Ovary (tissue), 9 donors: ENCODE data around the gene KAT6B. TPM values are rescaled to one million over a fixed set of nuclear protein-coding genes. Genes with fewer than 3 reads are reported as not detected.
"Not testable (repeated sequence)": the region's sequence is repeated elsewhere in the genome, so short reads cannot be mapped to it uniquely, and the experiment has no call there.

ENCODE experiments used
- DNase-seq, 5 donors: peaks; one replicate each; pipeline ENCODE4 v3.0.0-alpha.2; 2019 to 2020
- H3K27ac ChIP-seq, 2 donors: fragments of 200-600 bp; one replicate each; pipeline versions ENCODE4 v1.5.1 to v1.8.0; 2019 to 2022
- H3K27me3 ChIP-seq: fragments of 200-600 bp; one replicate; pipeline ENCODE4 v1.8.0; 2022
- H3K36me3 ChIP-seq: fragments of 200-600 bp; sonication (generic); one replicate; pipeline ENCODE4 v1.5.1; 2019
- H3K4me1 ChIP-seq: one replicate; pipeline ENCODE4 v1.8.1; 2013; ENCODE audit warnings: mild to moderate bottlenecking, moderate library complexity; ENCODE audit not compliant: insufficient read depth
- H3K4me3 ChIP-seq: fragments of 200-600 bp; sonication (generic); one replicate; pipeline ENCODE4 v1.5.1; 2017
- H3K9me3 ChIP-seq, 2 donors: fragments of 200-600 bp in 1 of 2; sonication (generic) in 1 of 2; one replicate each; pipeline versions ENCODE4 v1.5.1 to v1.8.1; 2013 to 2019; ENCODE audit warnings: mild to moderate bottlenecking in 1 of 2, moderate library complexity in 1 of 2
- EP300 ChIP-seq: sonication (generic); formaldehyde crosslinking; IDR thresholded peaks from one replicate; pipeline ENCODE4 v1.6.1; 2017; ENCODE audit warnings: antibody characterized with exemption
- POLR2A ChIP-seq: fragments of 450-650 bp; IDR thresholded peaks from one replicate; pipeline ENCODE4 v1.6.1; 2017; ENCODE audit warnings: antibody characterized with exemption, mild to moderate bottlenecking, moderate library complexity
- WGBS, 3 donors: extraction: QIAGEN DNeasy Blood & Tissue Kit in 1 of 3; methylation state at CpG; one replicate each; pipeline versions ENCODE4 v1.1.5 to v1.1.7; 2013 to 2017; 5-methylcytosine and 5-hydroxymethylcytosine counted together
- intact Hi-C, 4 donors: fragments of 100-400 bp; cut with DNase I; formaldehyde crosslinking; loops; one replicate each; pipeline versions ENCODE4 v1.11.0 to v1.15.1; 2022 to 2023
- polyA plus RNA-seq, 2 donors: library from polyadenylated mRNA; stranded (reverse); fragments of 200-250 nt in 1 of 2; fragments of 350-450 nt in 1 of 2; fragmentation: Illumina TruSeq in 1 of 2; extraction: RNeasy Lipid Tissue Mini Kit (QIAGEN cat#74804) in 1 of 2; gene quantifications; one replicate each; pipeline ENCODE4 v1.2.3, GENCODE V29; 2013 to 2014
- total RNA-seq, 7 donors: library from RNA; depleted of rRNA in 2 of 7; stranded (reverse); fragments of >200 nt in 2 of 7; fragmentation: NEBNext Ultra II Directional in 3 of 7; extraction: Animal tissue kit (Norgen Biotek cat#: 25700) in 3 of 7; gene quantifications; one replicate each; pipeline versions ENCODE4 v1.1.0 to v1.2.4, GENCODE V29; 2016 to 2023
- TF ChIP-seq, protein P1 (sequence below), 3 donors: fragments of 450-650 bp in 2 of 3; fragments of 200-600 bp in 1 of 3; IDR thresholded peaks; one replicate each; pipeline versions ENCODE4 v1.5.1 to v1.8.0; 2016 to 2022; ENCODE audit warnings: antibody characterized with exemption in 3 of 3, mild to moderate bottlenecking in 1 of 3
- donor health status: DM: no; HTN: no; CAD: no; lungs with moderate emphysema.
- donor health status: DM: no; HTN: no; CAD: no.
- donor health status: Bipolar disorder and iron deficiency.
- donor health status: DM: yes; HTN: yes; CAD: no.
- donor health status: DM: no; HTN: no; CAD: no.
- donor health status: DM: yes; HTN: yes; CAD: no.

KAT6B gene
- total and polyA plus RNA-seq, 9 donors = 14.9 to 61.6 (median 49.2) TPM

DNA sequence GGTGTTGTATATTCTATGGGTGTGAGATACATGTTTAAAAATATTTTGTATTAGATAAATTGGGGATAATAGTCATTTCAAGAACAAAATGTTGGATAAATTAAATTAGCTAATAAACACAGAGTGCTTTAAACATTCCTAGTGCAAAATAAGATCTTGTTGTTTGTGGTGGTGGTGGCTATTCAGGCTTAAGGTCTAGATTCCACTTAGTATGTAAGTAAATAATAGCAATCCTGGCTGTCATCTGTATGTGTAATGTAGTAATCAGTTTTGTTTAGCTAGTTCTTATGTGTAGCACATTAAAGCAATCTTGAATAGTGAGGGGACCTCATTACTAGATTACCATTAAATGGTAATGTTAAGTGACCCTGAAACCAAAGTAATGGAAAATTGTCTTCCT is 48.7 kb downstream of the KAT6B start:
- H3K36me3 ChIP-seq = no peaks in the 10 kb centered on the region
- no peak overlapping the region for H3K27ac ChIP-seq
- H3K9me3 ChIP-seq = no peaks in the 10 kb centered on the region
- intact Hi-C loops = no loop called here
- no peaks in the 10 kb centered on the region for H3K27me3 ChIP-seq
- TF ChIP-seq POLR2A = no peak
- TF ChIP-seq, protein P1, sequence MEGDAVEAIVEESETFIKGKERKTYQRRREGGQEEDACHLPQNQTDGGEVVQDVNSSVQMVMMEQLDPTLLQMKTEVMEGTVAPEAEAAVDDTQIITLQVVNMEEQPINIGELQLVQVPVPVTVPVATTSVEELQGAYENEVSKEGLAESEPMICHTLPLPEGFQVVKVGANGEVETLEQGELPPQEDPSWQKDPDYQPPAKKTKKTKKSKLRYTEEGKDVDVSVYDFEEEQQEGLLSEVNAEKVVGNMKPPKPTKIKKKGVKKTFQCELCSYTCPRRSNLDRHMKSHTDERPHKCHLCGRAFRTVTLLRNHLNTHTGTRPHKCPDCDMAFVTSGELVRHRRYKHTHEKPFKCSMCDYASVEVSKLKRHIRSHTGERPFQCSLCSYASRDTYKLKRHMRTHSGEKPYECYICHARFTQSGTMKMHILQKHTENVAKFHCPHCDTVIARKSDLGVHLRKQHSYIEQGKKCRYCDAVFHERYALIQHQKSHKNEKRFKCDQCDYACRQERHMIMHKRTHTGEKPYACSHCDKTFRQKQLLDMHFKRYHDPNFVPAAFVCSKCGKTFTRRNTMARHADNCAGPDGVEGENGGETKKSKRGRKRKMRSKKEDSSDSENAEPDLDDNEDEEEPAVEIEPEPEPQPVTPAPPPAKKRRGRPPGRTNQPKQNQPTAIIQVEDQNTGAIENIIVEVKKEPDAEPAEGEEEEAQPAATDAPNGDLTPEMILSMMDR (IDR thresholded peaks at IDR 0.05) = no peak
- TF ChIP-seq EP300 = no peak
- no peak for DNase-seq
- H3K4me3 ChIP-seq = no peak overlapping the region
- H3K4me1 ChIP-seq = peaks cover 13% of the 10 kb centered on the region

DNA sequence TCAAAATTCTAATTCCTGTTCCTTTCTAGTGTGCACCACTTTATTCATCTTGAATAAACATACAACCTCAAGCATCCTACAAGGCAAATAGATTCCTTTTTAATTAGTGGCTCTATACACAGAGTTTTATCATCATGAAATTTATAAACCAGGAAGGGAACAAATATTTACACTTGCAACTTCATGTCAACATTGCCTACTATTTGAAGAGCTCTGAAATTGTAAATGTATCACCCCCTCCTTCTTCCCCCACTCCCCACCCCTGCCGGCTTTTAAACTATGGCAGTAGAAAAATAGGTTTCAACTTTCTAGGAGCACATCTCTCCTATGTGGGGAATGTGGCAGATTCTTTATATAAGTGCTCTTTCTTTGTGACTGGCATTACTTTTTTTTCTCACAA is 49.6 kb downstream of the KAT6B start:
- 52 to 72% (median 69%) methylated on average over 1 of the region's 1 CpG for WGBS, 3 donors
- H3K4me3 ChIP-seq = no peak overlapping the region
- no peaks in the 10 kb centered on the region for H3K36me3 ChIP-seq
- no peaks in the 10 kb centered on the region for H3K9me3 ChIP-seq
- intact Hi-C loops = no loop called here
- H3K4me1 ChIP-seq = peaks cover 13% of the 10 kb centered on the region
- DNase-seq = no peak
- no peak for TF ChIP-seq EP300
- TF ChIP-seq POLR2A = no peak
- TF ChIP-seq, protein P1 (IDR thresholded peaks at IDR 0.05) = no peak
- H3K27ac ChIP-seq = no peak overlapping the region
- H3K27me3 ChIP-seq = no peaks in the 10 kb centered on the region

DNA sequence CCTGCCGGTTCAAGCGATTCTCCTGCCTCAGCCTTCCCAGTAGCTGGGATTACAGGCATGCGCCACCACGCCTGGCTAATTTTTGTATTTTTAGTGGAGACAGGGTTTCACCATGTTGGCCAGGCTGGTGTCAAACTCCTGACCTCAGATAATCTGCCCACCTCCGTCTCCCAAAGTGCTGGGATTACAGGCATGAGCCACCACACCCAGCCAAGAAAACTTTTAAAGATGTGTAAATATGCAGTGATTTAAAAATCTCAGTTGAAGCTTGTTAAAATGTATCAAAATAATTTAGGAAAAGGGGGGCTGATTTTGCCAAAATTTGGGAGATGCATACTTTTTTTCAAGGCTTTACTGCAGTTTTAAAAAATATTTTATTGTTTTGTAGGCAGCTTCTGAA is 50.7 kb downstream of the KAT6B start:
- H3K36me3 ChIP-seq, H3K4me3 ChIP-seq, H3K27ac ChIP-seq, H3K27me3 ChIP-seq, H3K9me3 ChIP-seq, DNase-seq, intact Hi-C loops: not testable (repeated sequence)
- 81 to 84% (median 83%) methylated on average over 5 of the region's 5 CpGs for WGBS, 3 donors
- peaks cover 14% of the 10 kb centered on the region for H3K4me1 ChIP-seq

DNA sequence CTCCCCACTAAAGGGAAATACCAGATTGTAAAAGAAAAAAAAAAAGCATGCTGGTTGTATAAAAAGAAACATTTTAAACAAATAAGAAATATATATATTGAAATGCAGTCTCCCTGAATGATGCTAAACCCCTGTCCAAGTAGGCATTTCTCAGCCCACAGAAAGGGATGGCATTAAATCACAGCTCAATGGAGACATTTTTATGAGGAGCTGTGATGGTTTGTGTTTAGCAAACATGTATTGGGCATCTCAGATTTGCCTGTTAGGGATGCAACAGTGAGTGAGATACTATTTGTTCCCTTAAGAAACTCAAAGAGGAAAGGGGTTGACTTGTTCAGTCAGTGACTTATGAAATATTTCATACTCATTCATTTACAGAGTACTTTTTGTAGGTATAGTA is 51.5 kb downstream of the KAT6B start:
- intact Hi-C loops = no loop called here
- H3K4me1 ChIP-seq = peaks cover 9% of the 10 kb centered on the region
- no peak for DNase-seq
- H3K36me3 ChIP-seq = no peaks in the 10 kb centered on the region
- no peak overlapping the region for H3K27ac ChIP-seq
- H3K27me3 ChIP-seq = no peaks in the 10 kb centered on the region
- TF ChIP-seq, protein P1 (IDR thresholded peaks at IDR 0.05) = no peak
- TF ChIP-seq EP300 = no peak
- no peak for TF ChIP-seq POLR2A
- no peaks in the 10 kb centered on the region for H3K9me3 ChIP-seq
- no peak overlapping the region for H3K4me3 ChIP-seq

DNA sequence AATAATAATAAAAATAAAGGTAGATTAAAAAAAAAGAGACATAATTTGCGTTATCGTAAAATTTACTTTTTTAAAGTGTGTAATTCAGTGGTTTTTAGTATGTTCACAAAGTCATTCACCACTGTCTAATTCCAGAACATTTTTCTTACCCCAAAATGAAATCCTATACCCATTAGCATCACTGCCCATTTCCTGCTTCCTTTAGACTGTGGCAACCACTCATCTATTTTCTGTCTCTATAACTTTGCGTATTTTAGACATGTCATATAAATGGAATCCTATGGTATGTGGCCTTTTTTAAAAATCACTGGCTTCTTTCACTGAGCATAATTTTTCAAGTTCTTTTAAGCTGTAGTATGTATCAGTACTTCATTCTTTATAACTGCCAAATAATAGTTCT is 53.6 kb downstream of the KAT6B start:
- no peak overlapping the region for H3K4me3 ChIP-seq
- WGBS, 3 donors = 96 to 99% (median 97%) methylated on average over 3 of the region's 3 CpGs
- H3K9me3 ChIP-seq = no peaks in the 10 kb centered on the region
- H3K4me1 ChIP-seq = peaks cover 8% of the 10 kb centered on the region
- intact Hi-C loops = no loop called here
- H3K36me3 ChIP-seq = no peaks in the 10 kb centered on the region
- no peak for DNase-seq
- H3K27me3 ChIP-seq = no peaks in the 10 kb centered on the region
- no peak overlapping the region for H3K27ac ChIP-seq
- TF ChIP-seq POLR2A (no peak), EP300 (no peak)
- TF ChIP-seq, protein P1 (IDR thresholded peaks at IDR 0.05) = no peak
